GM12878 (cell line): ENCODE measurements around the gene NMD3. TPM values are rescaled to one million over a fixed set of nuclear protein-coding genes. Genes with fewer than 3 reads are reported as not detected.

Source experiments
- ATAC-seq: fragments of 200-7000 bp; cut with Tn5 transposase; 3 replicates; pipeline ENCODE4 v1.9.1; 2020; ENCODE audit warnings: mild to moderate bottlenecking, moderate library complexity
- BruUV-seq: library from RNA; stranded (reverse); fragments of 400-500 nt; replicated peaks from 2 replicates; lab custom pipeline; 2021; lab: Mats Ljungman, UMichigan
- CTCF ChIA-PET: fragments of 300-600 bp; sonication (Branson Sonifier 250); formaldehyde crosslinking; extraction: SDS; loops from one replicate; lab custom pipeline; 2021; ENCODE audit warnings: inconsistent platforms; lab: Yijun Ruan, JAX
- POLR2A ChIA-PET: fragments of 350-600 bp; formaldehyde crosslinking; extraction: SDS; loops from one replicate; lab custom pipeline; 2021; ENCODE audit warnings: inconsistent platforms; lab: Charles Lee
- RAD21 ChIA-PET: fragments of 300-600 bp; sonication (Branson Sonifier 250); formaldehyde crosslinking; loops from one replicate; lab custom pipeline; 2023; ENCODE audit warnings: antibody characterized with exemption; ENCODE audit not compliant: unreplicated experiment; lab: Charles Lee
- SMC1A ChIA-PET: fragments of 300-600 bp; sonication (Branson Sonifier 250); formaldehyde crosslinking; loops from one replicate; lab custom pipeline; 2023; ENCODE audit not compliant: unreplicated experiment, uncharacterized antibody; lab: Charles Lee
- DNase-seq: peaks from one replicate; pipeline ENCODE4 v3.0.0-alpha.2; 2011; ENCODE audit warnings: low read depth, low spot score
- FAIRE-seq: peaks from 3 replicates; lab custom pipeline; 2011; peaks lifted over from hg19 to GRCh38; lab: Jason Lieb, UNC
- H2AFZ ChIP-seq: 2 replicates; pipeline ENCODE4 v1.6.0; 2011; ENCODE audit warnings: low read depth, low read length, control low read depth; ENCODE audit not compliant: control insufficient read depth
- H3K27ac ChIP-seq: 2 replicates; pipeline ENCODE4 v1.5.1; 2011; ENCODE audit warnings: control low read depth; ENCODE audit not compliant: control insufficient read depth, insufficient read depth
- H3K27me3 ChIP-seq, 2 experiments: replicated peaks in 1 of 2; 2 replicates each; pipeline versions ENCODE4 v1.6.0 to v1.6.1; 2011; ENCODE audit warnings: low read length in 1 of 2; ENCODE audit not compliant: control insufficient read depth in 2 of 2, insufficient read depth in 2 of 2
- H3K36me3 ChIP-seq, 2 experiments: 2 replicates each; pipeline ENCODE4 v1.5.1; 2011; ENCODE audit warnings: low read length in 1 of 2; ENCODE audit not compliant: control insufficient read depth in 2 of 2, insufficient read depth in 2 of 2
- H3K4me1 ChIP-seq: 2 replicates; pipeline ENCODE4 v1.6.1; 2011; ENCODE audit warnings: mild to moderate bottlenecking, low read length, moderate library complexity, mixed read lengths; ENCODE audit not compliant: control insufficient read depth, insufficient read depth
- H3K4me2 ChIP-seq: 2 replicates; pipeline ENCODE4 v1.6.0; 2011; ENCODE audit warnings: control low read depth; ENCODE audit not compliant: control insufficient read depth, insufficient read depth
- H3K4me3 ChIP-seq: fragments of 200-600 bp; sonication (generic); 2 replicates; pipeline ENCODE4 v1.5.1; 2016
- H3K79me2 ChIP-seq: 2 replicates; pipeline ENCODE4 v1.6.0; 2011; ENCODE audit warnings: low read length; ENCODE audit not compliant: control insufficient read depth, insufficient read depth
- H3K9ac ChIP-seq: 2 replicates; pipeline ENCODE4 v1.8.0; 2011; ENCODE audit warnings: low read length, control low read depth, mixed read lengths; ENCODE audit not compliant: control insufficient read depth, insufficient read depth
- H3K9me3 ChIP-seq: replicated peaks from 3 replicates; pipeline ENCODE4 v1.5.1; 2011; ENCODE audit warnings: mild to moderate bottlenecking, low read length; ENCODE audit not compliant: control insufficient read depth, insufficient read depth
- H4K20me1 ChIP-seq: 2 replicates; pipeline ENCODE4 v1.6.0; 2011; ENCODE audit not compliant: control insufficient read depth, insufficient read depth
- ATF7 ChIP-seq: fragments of 450-650 bp; IDR thresholded peaks from 2 replicates; pipeline ENCODE4 v1.6.1; 2016; ENCODE audit warnings: low read depth, mild to moderate bottlenecking
- CHD1 ChIP-seq: IDR thresholded peaks from 2 replicates; pipeline ENCODE4 v1.6.1; 2012; ENCODE audit warnings: low read depth, low read length, improper control_type of control experiment
- HDGF ChIP-seq: fragments of 450-650 bp; IDR thresholded peaks from 2 replicates; pipeline ENCODE4 v1.6.1; 2016; ENCODE audit warnings: antibody characterized with exemption
- POLR2A ChIP-seq: IDR thresholded peaks from 2 replicates; pipeline ENCODE4 v1.6.1; 2011; ENCODE audit warnings: low read depth, mild to moderate bottlenecking, low read length
- WRNIP1 ChIP-seq: IDR thresholded peaks from 2 replicates; pipeline ENCODE4 v1.6.1; 2011; ENCODE audit warnings: low read depth, low read length, improper control_type of control experiment, borderline replicate concordance
- YBX1 ChIP-seq: fragments of 450-650 bp; IDR thresholded peaks from 2 replicates; pipeline ENCODE4 v1.6.1; 2016; ENCODE audit warnings: antibody characterized with exemption
- WGBS: methylation state at CpG from one replicate; pipeline ENCODE4 v1.1.6; 2016; ENCODE audit warnings: low lambda C conversion rate; ENCODE audit not compliant: insufficient replicate concordance, insufficient coverage; ENCODE audit errors: missing lambda C conversion rate; 5-methylcytosine and 5-hydroxymethylcytosine counted together
- in situ Hi-C: fragments of 300-500 bp; cut with MboI; formaldehyde crosslinking; loops from 9 replicates; pipeline ENCODE4 v1.14.3; 2018; ENCODE audit warnings: mixed read lengths
- intact Hi-C: fragments of 100-400 bp; cut with micrococcal nuclease; formaldehyde crosslinking; loops from one replicate; pipeline ENCODE4 v1.14.2; 2022; ENCODE audit not compliant: unreplicated experiment
- polyA plus RNA-seq, 11 experiments: library from polyadenylated mRNA; depleted of rRNA in 4 of 11; unstranded in 6 of 11; stranded (reverse) in 5 of 11; fragments of >200 nt; fragmentation: Nextera tagmentation in 4 of 11; fragmentation: Illumina TruSeq in 1 of 11; extraction: Ambion mirVana in 4 of 11; extraction: Trizol in 1 of 11; gene quantifications; 1 replicate in 1 of 11; 2 replicates in 10 of 11; pipeline versions ENCODE4 v1.2.1 to v1.2.3, GENCODE V29; 2011 to 2016; ENCODE audit warnings: inconsistent platforms in 2 of 11, missing spikeins in 2 of 11, low read depth in 1 of 11
- total RNA-seq, 4 experiments: library from RNA; depleted of rRNA in 3 of 4; stranded (reverse); fragments of >200 nt in 3 of 4; fragmentation: Illumina TruSeq in 1 of 4; extraction: Trizol in 1 of 4; gene quantifications; 2 replicates each; pipeline versions ENCODE4 v1.2.1 to v1.2.3, GENCODE V29; 2013 to 2021
- TF ChIP-seq, protein P1 (sequence below): fragments of 450-650 bp; IDR thresholded peaks from 2 replicates; pipeline ENCODE4 v1.6.1; 2017; ENCODE audit warnings: mild to moderate bottlenecking

The NMD3 gene
- total and polyA plus RNA-seq, 10 of the 15 experiments (the other 5 are each of a cell fraction or from before 2014, with no cell fraction given): 34.2 to 66.8 (median 55.7) TPM

- Histone ChIP-seq H3K27ac (no peak overlapping the region), H3K36me3 (no peaks in the 10 kb centered on the region), H2AFZ (no peak overlapping the region), H3K79me2 (peaks cover 15% of the 10 kb centered on the region), H3K4me1 (no peaks in the 10 kb centered on the region), H3K4me3 (no peak overlapping the region), H3K4me2 (no peak overlapping the region), H4K20me1 (no peaks in the 10 kb centered on the region), H3K9me3 (no peaks in the 10 kb centered on the region), H3K9ac (no peak overlapping the region), H3K27me3 (no peaks in the 10 kb centered on the region; a peak in 1 of 4 replicates)
- ChIA-PET RAD21 (no interaction called here), SMC1A (no interaction called here), POLR2A (no interaction called here), CTCF (interaction anchor here (0.6 kb wide), 1 partner anchor 10 kb away, joined by 3 read pairs; no protein-coding TSS in a partner anchor)
- ATAC-seq (no peak), DNase-seq (no peak), FAIRE-seq (no peak)
- TF ChIP-seq WRNIP1 (no peak), YBX1 (no peak)
- TF ChIP-seq, protein P1, sequence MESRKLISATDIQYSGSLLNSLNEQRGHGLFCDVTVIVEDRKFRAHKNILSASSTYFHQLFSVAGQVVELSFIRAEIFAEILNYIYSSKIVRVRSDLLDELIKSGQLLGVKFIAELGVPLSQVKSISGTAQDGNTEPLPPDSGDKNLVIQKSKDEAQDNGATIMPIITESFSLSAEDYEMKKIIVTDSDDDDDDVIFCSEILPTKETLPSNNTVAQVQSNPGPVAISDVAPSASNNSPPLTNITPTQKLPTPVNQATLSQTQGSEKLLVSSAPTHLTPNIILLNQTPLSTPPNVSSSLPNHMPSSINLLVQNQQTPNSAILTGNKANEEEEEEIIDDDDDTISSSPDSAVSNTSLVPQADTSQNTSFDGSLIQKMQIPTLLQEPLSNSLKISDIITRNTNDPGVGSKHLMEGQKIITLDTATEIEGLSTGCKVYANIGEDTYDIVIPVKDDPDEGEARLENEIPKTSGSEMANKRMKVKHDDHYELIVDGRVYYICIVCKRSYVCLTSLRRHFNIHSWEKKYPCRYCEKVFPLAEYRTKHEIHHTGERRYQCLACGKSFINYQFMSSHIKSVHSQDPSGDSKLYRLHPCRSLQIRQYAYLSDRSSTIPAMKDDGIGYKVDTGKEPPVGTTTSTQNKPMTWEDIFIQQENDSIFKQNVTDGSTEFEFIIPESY: no peak
- intact Hi-C loops: no loop called here
- WGBS: 80% methylated on average over 5 of the region's 5 CpGs
- in situ Hi-C loops: no loop called here
- BruUV-seq: no TSS peak
Measured at GRCh38 chr3:161217496-161217895, 3.6 kb upstream of the NMD3 start.

DNA sequence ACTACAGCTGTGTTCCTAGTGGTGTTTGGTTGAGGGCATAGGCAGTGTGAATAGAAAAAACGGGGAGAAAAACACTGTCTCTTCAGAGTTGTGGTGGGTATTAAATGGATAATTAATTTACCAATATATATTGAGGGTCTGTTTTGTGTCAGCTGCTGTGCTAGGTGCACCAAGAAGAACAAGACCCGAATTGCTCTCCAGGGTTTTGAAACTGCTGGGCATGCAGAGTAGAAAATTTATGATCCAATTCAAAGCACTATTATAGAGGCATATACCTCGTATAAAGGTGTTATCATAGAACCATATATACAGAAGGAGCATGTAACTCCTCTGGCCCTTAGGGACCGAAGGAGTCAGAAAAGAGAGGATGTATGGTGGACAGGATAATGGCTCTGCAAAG lies 1.6 kb upstream of the NMD3 start:
- H3K27me3 ChIP-seq: no peaks in the 10 kb centered on the region; a peak in 1 of 4 replicates
- no peak for FAIRE-seq
- 85% methylated on average over 4 of the region's 4 CpGs for WGBS
- DNase-seq: no peak
- H3K27ac ChIP-seq: no peak overlapping the region
- no peak overlapping the region for H3K4me3 ChIP-seq
- ChIA-PET CTCF (no interaction called here), SMC1A (no interaction called here), RAD21 (no interaction called here), POLR2A (no interaction called here)
- H2AFZ ChIP-seq: no peak overlapping the region
- no peaks in the 10 kb centered on the region for H3K9me3 ChIP-seq
- H3K4me1 ChIP-seq: no peaks in the 10 kb centered on the region
- no peak for TF ChIP-seq CHD1
- no peak for TF ChIP-seq POLR2A
- TF ChIP-seq ATF7: no peak
- no peak for TF ChIP-seq HDGF
- no peak for TF ChIP-seq WRNIP1
- H3K79me2 ChIP-seq: peaks cover 35% of the 10 kb centered on the region
- no peak overlapping the region for H3K4me2 ChIP-seq
- no peaks in the 10 kb centered on the region for H4K20me1 ChIP-seq
- no TSS peak for BruUV-seq
- no peaks in the 10 kb centered on the region; a peak in 1 of 4 replicates for H3K36me3 ChIP-seq
- in situ Hi-C loops: no loop called here
- intact Hi-C loops: no loop called here
- no peak overlapping the region for H3K9ac ChIP-seq
- no peak for ATAC-seq
